HCT116 (cell line): ENCODE measurements around the gene SLCO4A1. TPM values are rescaled to one million over a fixed set of nuclear protein-coding genes. Genes with fewer than 3 reads are reported as not detected.

Experiments used
- ATAC-seq: fragments of 200-7000 bp; cut with Tn5 transposase; 2 replicates; pipeline ENCODE4 v1.9.1; 2020; ENCODE audit warnings: mild to moderate bottlenecking, moderate library complexity
- BruUV-seq: library from RNA; stranded (reverse); fragments of 400-500 nt; replicated peaks from 2 replicates; lab custom pipeline; 2021; lab: Mats Ljungman, UMichigan
- CTCF ChIA-PET: fragments of 300-600 bp; sonication (Branson Sonifier 250); formaldehyde crosslinking; loops from one replicate; lab custom pipeline; 2021; ENCODE audit warnings: antibody characterized with exemption; lab: Charles Lee
- POLR2A ChIA-PET: fragments of 300-600, 350-600 bp; sonication (Branson Sonifier 250); formaldehyde crosslinking; loops from one replicate; lab custom pipeline; 2021; ENCODE audit warnings: antibody characterized with exemption; lab: Charles Lee
- RAD21 ChIA-PET, 2 experiments: fragments of 300-600 bp; sonication (Branson Sonifier 250); formaldehyde crosslinking; loops; one replicate each; lab custom pipeline; 2023; ENCODE audit warnings: low total read pairs in 2 of 2; ENCODE audit not compliant: uncharacterized antibody in 2 of 2, unreplicated experiment in 2 of 2, low non-redundant PET in 1 of 2; lab: Charles Lee
- DNase-seq: peaks from one replicate; pipeline ENCODE4 v3.0.0-alpha.2; 2010; ENCODE audit warnings: low read depth, low spot score
- H2AFZ ChIP-seq: fragments of 200-600 bp; shearing (Covaris generic), sonication (generic); 2 replicates; pipeline ENCODE4 v1.6.1; 2017; ENCODE audit warnings: low read depth, mixed run types, mixed read lengths, antibody characterized with exemption, low read length; ENCODE audit not compliant: poor library complexity, severe bottlenecking
- H3K27ac ChIP-seq: 2 replicates; pipeline ENCODE4 v1.5.1; 2012; ENCODE audit warnings: low read depth, low read length
- H3K27me3 ChIP-seq: fragments of 200-600 bp; sonication (generic); 2 replicates; pipeline ENCODE4 v1.6.1; 2016; ENCODE audit warnings: mixed run types, low read length, mixed read lengths; ENCODE audit not compliant: insufficient read depth
- H3K36me3 ChIP-seq, 2 experiments: fragments of 200-500 bp in 1 of 2; fragments of 200-600 bp in 1 of 2; sonication (Bioruptor generic) in 1 of 2; sonication (generic) in 1 of 2; 2 replicates each; pipeline versions ENCODE4 v1.5.1 to v1.6.1; 2014 to 2016; ENCODE audit warnings: low read length in 2 of 2, inconsistent platforms in 1 of 2, mixed read lengths in 1 of 2, mixed run types in 1 of 2; ENCODE audit not compliant: insufficient read depth in 2 of 2, control insufficient read depth in 1 of 2
- H3K4me1 ChIP-seq, 2 experiments: fragments of 200-600 bp in 1 of 2; sonication (generic) in 1 of 2; 2 replicates each; pipeline versions ENCODE4 v1.5.1 to v1.6.1; 2012 to 2017; ENCODE audit warnings: low read length in 2 of 2, inconsistent platforms in 1 of 2, mild to moderate bottlenecking in 1 of 2, mixed read lengths in 1 of 2, mixed run types in 1 of 2, moderate library complexity in 1 of 2; ENCODE audit not compliant: insufficient read depth in 2 of 2, control insufficient read depth in 1 of 2
- H3K4me2 ChIP-seq: fragments of 200-600 bp; sonication (generic); 2 replicates; pipeline ENCODE4 v1.6.1; 2017; ENCODE audit warnings: mixed run types, low read length, mixed read lengths
- H3K4me3 ChIP-seq, 2 experiments: fragments of 200-600 bp in 1 of 2; sonication (generic) in 1 of 2; replicated peaks in 1 of 2; 2 replicates each; pipeline ENCODE4 v1.5.1; 2011 to 2016; ENCODE audit warnings: low read length in 2 of 2, control low read depth in 1 of 2, low read depth in 1 of 2, mild to moderate bottlenecking in 1 of 2, mixed read lengths in 1 of 2, mixed run types in 1 of 2
- H3K79me2 ChIP-seq: fragments of 200-600 bp; sonication (generic); 2 replicates; pipeline ENCODE4 v1.6.1; 2017; ENCODE audit warnings: mild to moderate bottlenecking, mixed run types, low read length, moderate library complexity, mixed read lengths; ENCODE audit not compliant: insufficient read depth
- H3K9ac ChIP-seq: fragments of 200-600 bp; sonication (generic); 2 replicates; pipeline ENCODE4 v1.6.1; 2016; ENCODE audit warnings: low read length, mixed read lengths
- H3K9me2 ChIP-seq: fragments of 200-600 bp; sonication (generic), shearing (Covaris generic); 2 replicates; pipeline ENCODE4 v1.6.1; 2017; ENCODE audit warnings: mixed run types, mild to moderate bottlenecking, moderate library complexity; ENCODE audit not compliant: insufficient read depth
- H3K9me3 ChIP-seq, 2 experiments: fragments of 200-500 bp in 1 of 2; fragments of 200-600 bp in 1 of 2; sonication (Bioruptor generic) in 1 of 2; sonication (generic) in 1 of 2; 2 replicates each; pipeline ENCODE4 v1.6.1; 2014 to 2017; ENCODE audit warnings: low read length in 2 of 2, mixed read lengths in 2 of 2, inconsistent platforms in 1 of 2, low read depth in 1 of 2, mild to moderate bottlenecking in 1 of 2, mixed run types in 1 of 2, moderate library complexity in 1 of 2; ENCODE audit not compliant: control insufficient read depth in 1 of 2, insufficient read depth in 1 of 2
- H4K20me1 ChIP-seq: fragments of 200-600 bp; sonication (generic), shearing (Covaris generic); 2 replicates; pipeline ENCODE4 v1.6.1; 2017; ENCODE audit warnings: mixed run types, mild to moderate bottlenecking, moderate library complexity; ENCODE audit not compliant: insufficient read depth
- CBX3 ChIP-seq: IDR thresholded peaks from 2 replicates; pipeline ENCODE4 v1.6.1; 2012; ENCODE audit warnings: low read depth
- EGR1 ChIP-seq: IDR thresholded peaks from 2 replicates; pipeline ENCODE4 v1.6.1; 2012; ENCODE audit warnings: low read depth
- ELF1 ChIP-seq: IDR thresholded peaks from 2 replicates; pipeline ENCODE4 v1.6.1; 2012; ENCODE audit warnings: low read depth, borderline replicate concordance
- JUND ChIP-seq: IDR thresholded peaks from 2 replicates; pipeline ENCODE4 v1.6.1; 2012
- SIN3A ChIP-seq: IDR thresholded peaks from 2 replicates; pipeline ENCODE4 v1.6.1; 2012; ENCODE audit warnings: low read depth
- ZFX ChIP-seq: fragments of 450-650 bp; IDR thresholded peaks from 2 replicates; pipeline ENCODE4 v1.6.1; 2017
- ZNF274 ChIP-seq: fragments of 200-500 bp; sonication (Bioruptor generic); IDR thresholded peaks from 2 replicates; pipeline ENCODE4 v1.6.1; 2014; ENCODE audit warnings: mild to moderate bottlenecking, low read depth, low read length, inconsistent platforms
- intact Hi-C: fragments of 100-400 bp; cut with micrococcal nuclease; formaldehyde crosslinking; loops from 2 replicates; pipeline ENCODE4 v1.10.0; 2022
- total RNA-seq: library from RNA; stranded (reverse); gene quantifications from one replicate; pipeline ENCODE4 v1.2.1, GENCODE V29; 2021; ENCODE audit not compliant: unreplicated experiment
- TF ChIP-seq, protein P1 (sequence below), 3 experiments: fragments of 200-600 bp in 1 of 3; sonication (generic) in 1 of 3; IDR thresholded peaks in 2 of 3; conservative IDR thresholded peaks in 1 of 3; 2 replicates each; pipeline ENCODE4 v1.5.1; 2012 to 2017; ENCODE audit warnings: low read depth in 2 of 3, low read length in 2 of 3, antibody characterized with exemption in 1 of 3, borderline replicate concordance in 1 of 3, control low read depth in 1 of 3, mild to moderate bottlenecking in 1 of 3, mixed read lengths in 1 of 3, mixed run types in 1 of 3, moderate library complexity in 1 of 3; ENCODE audit not compliant: insufficient read depth in 1 of 3
- TF ChIP-seq, protein P2 (sequence below): IDR thresholded peaks from 2 replicates; pipeline ENCODE4 v1.6.1; 2012; ENCODE audit warnings: low read depth
- TF ChIP-seq, protein P3 (sequence below): IDR thresholded peaks from 2 replicates; pipeline ENCODE4 v1.6.1; 2012

SLCO4A1 gene
- total RNA-seq, 1 experiment from 2014 or later = 107 TPM

DNA sequence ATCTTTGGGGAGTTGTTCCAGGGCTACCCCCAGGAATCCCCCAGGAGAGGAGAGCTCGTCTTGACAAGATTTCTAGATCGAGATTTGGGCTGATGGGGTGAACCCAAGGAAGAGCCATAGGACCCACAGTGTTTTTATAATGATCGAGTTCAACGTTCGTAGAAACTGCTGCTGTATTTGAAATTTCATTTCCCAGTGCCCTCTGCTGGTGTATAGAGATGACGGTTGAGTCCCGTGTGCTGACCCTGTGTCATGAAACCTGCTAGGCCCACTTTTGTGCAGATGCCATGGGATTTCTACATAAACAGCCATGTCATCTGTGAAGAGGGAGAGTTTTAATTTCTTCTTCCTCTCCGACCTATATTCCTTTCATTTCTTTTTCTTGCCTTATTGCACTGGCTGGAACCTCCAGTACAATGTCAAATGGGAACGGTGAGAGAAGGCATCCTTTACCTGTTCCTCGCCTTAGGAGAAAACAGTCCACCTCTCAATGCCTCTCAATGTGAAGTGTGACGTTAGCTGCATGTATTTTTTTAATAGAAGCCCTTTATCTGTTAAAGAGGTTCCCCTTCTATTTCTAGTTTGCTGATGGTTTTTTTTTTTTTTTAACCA lies 37.8 kb downstream of the SLCO4A1 start:
- intact Hi-C loops = no loop called here
- H3K4me1 ChIP-seq = peaks cover 0 to 8% of the 10 kb centered on the region in 2 experiments; a peak in 1 of 4 replicates
- BruUV-seq = no TSS peak
- ChIA-PET CTCF (no interaction called here), POLR2A (no interaction called here), RAD21 (no interaction called here)
- no peaks in the 10 kb centered on the region for H3K9me2 ChIP-seq
- ATAC-seq (no peak), DNase-seq (no peak)
- no peaks in the 10 kb centered on the region for H3K27me3 ChIP-seq
- H3K36me3 ChIP-seq = no peaks in the 10 kb centered on the region
- H4K20me1 ChIP-seq = no peaks in the 10 kb centered on the region
- H2AFZ ChIP-seq = no peak overlapping the region
- peaks cover 0 to 6% of the 10 kb centered on the region in 2 experiments; a peak in 1 of 4 replicates for H3K9me3 ChIP-seq
- no peak overlapping the region for H3K9ac ChIP-seq
- H3K4me3 ChIP-seq = no peak overlapping the region
- no peak overlapping the region for H3K27ac ChIP-seq
- no peaks in the 10 kb centered on the region for H3K79me2 ChIP-seq
- no peak overlapping the region for H3K4me2 ChIP-seq
- TF ChIP-seq, protein P1, sequence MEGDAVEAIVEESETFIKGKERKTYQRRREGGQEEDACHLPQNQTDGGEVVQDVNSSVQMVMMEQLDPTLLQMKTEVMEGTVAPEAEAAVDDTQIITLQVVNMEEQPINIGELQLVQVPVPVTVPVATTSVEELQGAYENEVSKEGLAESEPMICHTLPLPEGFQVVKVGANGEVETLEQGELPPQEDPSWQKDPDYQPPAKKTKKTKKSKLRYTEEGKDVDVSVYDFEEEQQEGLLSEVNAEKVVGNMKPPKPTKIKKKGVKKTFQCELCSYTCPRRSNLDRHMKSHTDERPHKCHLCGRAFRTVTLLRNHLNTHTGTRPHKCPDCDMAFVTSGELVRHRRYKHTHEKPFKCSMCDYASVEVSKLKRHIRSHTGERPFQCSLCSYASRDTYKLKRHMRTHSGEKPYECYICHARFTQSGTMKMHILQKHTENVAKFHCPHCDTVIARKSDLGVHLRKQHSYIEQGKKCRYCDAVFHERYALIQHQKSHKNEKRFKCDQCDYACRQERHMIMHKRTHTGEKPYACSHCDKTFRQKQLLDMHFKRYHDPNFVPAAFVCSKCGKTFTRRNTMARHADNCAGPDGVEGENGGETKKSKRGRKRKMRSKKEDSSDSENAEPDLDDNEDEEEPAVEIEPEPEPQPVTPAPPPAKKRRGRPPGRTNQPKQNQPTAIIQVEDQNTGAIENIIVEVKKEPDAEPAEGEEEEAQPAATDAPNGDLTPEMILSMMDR (IDR thresholded peaks at IDR 0.05 in 2 of 3, conservative IDR thresholded peaks at IDR 0.05 in 1 of 3; ENCODE audit: borderline replicate concordance in 1 of 3, insufficient read depth in 1 of 3, low read depth in 2 of 3, low read length in 2 of 3) = peak in 1 of 3 experiments; percentile 12; a peak in 1 of 6 replicates
- TF ChIP-seq SIN3A = no peak
- TF ChIP-seq, all 23 proteins: peak for 1

DNA sequence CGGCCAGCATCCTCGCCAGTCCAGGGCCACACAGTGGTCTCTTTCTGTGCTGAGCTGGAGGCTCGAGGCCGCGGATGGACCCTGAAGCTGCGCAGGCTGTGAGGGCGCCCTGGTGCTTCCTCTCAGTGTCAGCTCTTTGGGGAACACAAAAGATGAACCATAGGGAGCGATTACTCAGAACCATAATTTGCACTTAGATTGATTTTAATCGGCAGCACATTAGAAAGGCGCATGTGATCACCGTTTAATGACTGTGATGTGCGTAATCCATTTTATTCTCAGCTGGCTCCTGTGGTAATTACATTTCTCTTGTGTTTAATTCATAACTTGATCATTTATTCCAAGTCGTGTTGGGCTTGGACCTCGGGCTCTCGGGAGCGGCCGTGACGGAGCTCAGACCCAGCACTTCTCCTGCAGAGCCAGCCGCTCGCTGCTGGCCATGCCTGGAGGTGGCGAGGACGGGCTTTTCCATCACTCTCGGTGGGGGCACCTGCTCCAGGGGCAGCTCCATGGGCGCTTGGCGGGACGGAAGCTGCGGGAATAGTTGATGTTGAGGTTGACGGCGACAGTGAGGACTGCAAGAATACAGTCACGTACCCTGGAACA lies 40.7 kb downstream of the SLCO4A1 start:
- Histone ChIP-seq H3K4me1 (peaks cover 0 to 12% of the 10 kb centered on the region in 2 experiments; a peak in 1 of 4 replicates), H2AFZ (no peak overlapping the region), H3K36me3 (no peaks in the 10 kb centered on the region), H4K20me1 (no peaks in the 10 kb centered on the region), H3K27me3 (no peaks in the 10 kb centered on the region), H3K79me2 (no peaks in the 10 kb centered on the region), H3K4me3 (no peak overlapping the region), H3K9me2 (no peaks in the 10 kb centered on the region), H3K27ac (no peak overlapping the region), H3K4me2 (no peak overlapping the region), H3K9me3 (peaks cover 0 to 6% of the 10 kb centered on the region in 2 experiments; a peak in 1 of 4 replicates), H3K9ac (no peak overlapping the region)
- RAD21 ChIA-PET = no interaction called here
- POLR2A ChIA-PET = no interaction called here
- TF ChIP-seq, protein P2, sequence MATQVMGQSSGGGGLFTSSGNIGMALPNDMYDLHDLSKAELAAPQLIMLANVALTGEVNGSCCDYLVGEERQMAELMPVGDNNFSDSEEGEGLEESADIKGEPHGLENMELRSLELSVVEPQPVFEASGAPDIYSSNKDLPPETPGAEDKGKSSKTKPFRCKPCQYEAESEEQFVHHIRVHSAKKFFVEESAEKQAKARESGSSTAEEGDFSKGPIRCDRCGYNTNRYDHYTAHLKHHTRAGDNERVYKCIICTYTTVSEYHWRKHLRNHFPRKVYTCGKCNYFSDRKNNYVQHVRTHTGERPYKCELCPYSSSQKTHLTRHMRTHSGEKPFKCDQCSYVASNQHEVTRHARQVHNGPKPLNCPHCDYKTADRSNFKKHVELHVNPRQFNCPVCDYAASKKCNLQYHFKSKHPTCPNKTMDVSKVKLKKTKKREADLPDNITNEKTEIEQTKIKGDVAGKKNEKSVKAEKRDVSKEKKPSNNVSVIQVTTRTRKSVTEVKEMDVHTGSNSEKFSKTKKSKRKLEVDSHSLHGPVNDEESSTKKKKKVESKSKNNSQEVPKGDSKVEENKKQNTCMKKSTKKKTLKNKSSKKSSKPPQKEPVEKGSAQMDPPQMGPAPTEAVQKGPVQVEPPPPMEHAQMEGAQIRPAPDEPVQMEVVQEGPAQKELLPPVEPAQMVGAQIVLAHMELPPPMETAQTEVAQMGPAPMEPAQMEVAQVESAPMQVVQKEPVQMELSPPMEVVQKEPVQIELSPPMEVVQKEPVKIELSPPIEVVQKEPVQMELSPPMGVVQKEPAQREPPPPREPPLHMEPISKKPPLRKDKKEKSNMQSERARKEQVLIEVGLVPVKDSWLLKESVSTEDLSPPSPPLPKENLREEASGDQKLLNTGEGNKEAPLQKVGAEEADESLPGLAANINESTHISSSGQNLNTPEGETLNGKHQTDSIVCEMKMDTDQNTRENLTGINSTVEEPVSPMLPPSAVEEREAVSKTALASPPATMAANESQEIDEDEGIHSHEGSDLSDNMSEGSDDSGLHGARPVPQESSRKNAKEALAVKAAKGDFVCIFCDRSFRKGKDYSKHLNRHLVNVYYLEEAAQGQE = no peak
- TF ChIP-seq EGR1 = no peak
- no peak for TF ChIP-seq ELF1
- TF ChIP-seq ZNF274 = no peak
- no peak for TF ChIP-seq JUND
- TF ChIP-seq CBX3 = no peak
- TF ChIP-seq, protein P1 (IDR thresholded peaks at IDR 0.05 in 2 of 3, conservative IDR thresholded peaks at IDR 0.05 in 1 of 3; ENCODE audit: borderline replicate concordance in 1 of 3, insufficient read depth in 1 of 3, low read depth in 2 of 3, low read length in 2 of 3) = no peak
- TF ChIP-seq ZFX = no peak
- TF ChIP-seq, protein P3, sequence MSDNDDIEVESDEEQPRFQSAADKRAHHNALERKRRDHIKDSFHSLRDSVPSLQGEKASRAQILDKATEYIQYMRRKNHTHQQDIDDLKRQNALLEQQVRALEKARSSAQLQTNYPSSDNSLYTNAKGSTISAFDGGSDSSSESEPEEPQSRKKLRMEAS = no peak
- no TSS peak for BruUV-seq
- intact Hi-C loops = no loop called here
- CTCF ChIA-PET = no interaction called here
- ATAC-seq (no peak), DNase-seq (no peak)
